HUES48 (cell line): ENCODE measurements around the gene NIPSNAP3A.

Experiments used
- H3K27ac ChIP-seq: one replicate; pipeline ENCODE4 v1.7.0; 2013; ENCODE audit warnings: low read depth, low read length, inconsistent platforms
- H3K27me3 ChIP-seq: 2 replicates; pipeline ENCODE4 v1.6.1; 2013; ENCODE audit warnings: mild to moderate bottlenecking, low read length; ENCODE audit not compliant: control insufficient read depth, insufficient read depth
- H3K36me3 ChIP-seq: 2 replicates; pipeline ENCODE4 v1.6.1; 2013; ENCODE audit warnings: low read length; ENCODE audit not compliant: control insufficient read depth, insufficient read depth
- H3K4me1 ChIP-seq: 2 replicates; pipeline ENCODE4 v1.6.1; 2013; ENCODE audit warnings: mild to moderate bottlenecking, low read length; ENCODE audit not compliant: control insufficient read depth, insufficient read depth
- H3K4me3 ChIP-seq: 2 replicates; pipeline ENCODE4 v1.5.1; 2013; ENCODE audit warnings: mild to moderate bottlenecking, low read depth, low read length
- H3K9ac ChIP-seq: 2 replicates; pipeline ENCODE4 v1.6.1; 2013; ENCODE audit warnings: mild to moderate bottlenecking, low read depth, low read length, moderate library complexity
- H3K9me3 ChIP-seq: 2 replicates; pipeline ENCODE4 v1.6.1; 2013; ENCODE audit warnings: low read length; ENCODE audit not compliant: control insufficient read depth, insufficient read depth

The NIPSNAP3A gene

DNA sequence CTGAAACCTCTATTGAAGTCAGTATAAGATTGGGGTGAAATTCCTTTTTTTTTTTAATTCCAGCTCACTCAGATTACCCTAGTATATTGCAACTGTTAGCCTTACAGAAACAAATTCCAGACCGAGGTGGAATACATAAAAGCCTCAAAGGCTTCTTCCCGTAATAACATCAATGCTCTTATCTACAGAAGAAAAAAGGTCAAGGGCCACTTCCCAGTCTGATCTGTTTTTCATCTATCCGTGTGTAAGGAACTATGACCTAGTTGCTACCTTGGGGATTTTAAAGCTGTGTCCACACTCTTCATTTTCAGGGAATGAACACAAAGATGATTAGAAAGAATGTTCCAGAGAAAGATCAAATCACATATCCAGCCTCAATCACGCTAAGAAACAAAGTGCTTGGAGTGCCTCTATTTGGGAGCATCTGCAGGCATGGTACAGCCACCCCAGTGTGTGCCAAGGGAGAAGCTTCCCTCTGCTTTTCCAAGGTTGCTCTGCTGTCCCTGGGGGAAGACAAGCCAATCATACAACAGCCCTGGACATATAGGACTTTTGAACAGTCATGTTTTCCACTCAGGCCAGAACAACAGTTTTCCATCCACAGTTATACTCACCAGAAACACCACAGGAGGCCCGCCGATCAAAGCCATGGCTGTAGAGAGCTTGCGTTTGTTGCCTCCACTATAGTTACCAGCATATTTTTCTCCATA lies 40.0 kb downstream of the NIPSNAP3A start:
- H3K36me3 ChIP-seq, result peaks cover 71% of the 10 kb centered on the region
- H3K27me3 ChIP-seq, result no peaks in the 10 kb centered on the region
- H3K27ac ChIP-seq, result no peak overlapping the region

DNA sequence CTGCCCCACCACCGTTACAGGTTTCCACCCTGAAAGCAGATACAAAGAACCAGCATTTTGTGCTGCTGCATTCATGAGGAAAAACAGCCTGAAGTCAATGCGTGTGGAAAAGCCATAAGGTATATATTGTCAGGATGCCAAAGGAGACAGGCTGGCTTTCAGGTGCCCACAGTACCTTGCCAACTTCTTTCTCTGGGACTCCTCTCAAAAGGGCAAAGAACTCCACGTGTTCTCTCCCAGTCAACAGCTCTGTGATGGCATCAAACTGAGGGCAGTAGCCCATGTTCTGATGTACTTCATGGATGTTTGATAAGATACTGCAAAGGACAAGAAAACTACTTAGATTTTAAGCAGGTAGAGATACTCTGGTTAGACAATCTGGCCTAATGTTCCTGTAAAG lies 40.8 kb downstream of the NIPSNAP3A start:
- no peaks in the 10 kb centered on the region for H3K9me3 ChIP-seq

More for the DNA sequence above, 40.0 kb downstream of the NIPSNAP3A start:
- Histone ChIP-seq H3K4me1 (no peaks in the 10 kb centered on the region), H3K4me3 (no peak overlapping the region), H3K9me3 (no peaks in the 10 kb centered on the region), H3K9ac (no peak overlapping the region)

DNA sequence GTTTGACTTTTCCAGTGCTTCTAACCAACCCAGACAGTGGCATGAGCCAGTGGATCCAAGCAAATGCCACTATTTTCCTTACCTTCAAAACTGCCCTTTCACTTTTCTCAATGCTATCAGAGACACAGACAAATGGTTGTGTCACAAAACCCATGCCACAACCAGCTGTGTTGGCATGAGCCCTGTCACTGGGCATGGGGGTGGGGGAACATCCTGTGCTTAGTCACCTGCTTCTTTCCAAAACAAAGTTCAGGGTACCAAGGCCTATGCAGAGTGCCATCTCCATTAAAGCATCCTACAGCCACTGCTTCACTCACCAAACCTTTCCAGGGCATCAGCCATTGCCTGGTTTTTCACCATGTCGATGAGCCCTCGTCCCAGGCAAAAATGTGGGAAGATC lies 46.6 kb downstream of the NIPSNAP3A start:
- H3K27me3 ChIP-seq, result no peaks in the 10 kb centered on the region
- no peaks in the 10 kb centered on the region for H3K4me1 ChIP-seq
- no peak overlapping the region for H3K27ac ChIP-seq
- H3K4me3 ChIP-seq, result no peak overlapping the region
- no peaks in the 10 kb centered on the region for H3K9me3 ChIP-seq
- H3K9ac ChIP-seq, result no peak overlapping the region
- H3K36me3 ChIP-seq, result peaks cover 70% of the 10 kb centered on the region

More for the DNA sequence above, 40.8 kb downstream of the NIPSNAP3A start:
- Histone ChIP-seq H3K27me3 (no peaks in the 10 kb centered on the region), H3K27ac (no peak overlapping the region), H3K4me1 (no peaks in the 10 kb centered on the region), H3K4me3 (no peak overlapping the region), H3K9ac (no peak overlapping the region), H3K36me3 (peaks cover 76% of the 10 kb centered on the region)

DNA sequence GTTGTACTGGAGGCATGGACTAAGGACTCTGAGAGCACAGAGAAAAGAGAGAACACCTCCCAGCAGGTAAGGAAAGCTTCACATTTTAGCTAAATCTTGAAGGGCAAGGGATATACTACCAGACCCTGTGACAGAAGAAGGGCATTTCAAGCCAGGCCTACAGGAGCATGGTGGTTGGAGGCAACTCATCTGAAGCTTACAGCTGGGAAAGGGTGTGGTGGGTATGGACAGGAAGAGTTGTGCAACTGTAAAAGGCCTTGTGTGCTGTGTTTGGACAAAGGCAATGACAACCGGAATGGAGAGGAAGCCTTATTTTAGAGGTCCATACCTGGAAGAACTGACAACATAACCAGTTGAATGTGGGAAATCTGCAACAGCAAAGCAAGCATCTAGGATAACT lies 47.6 kb downstream of the NIPSNAP3A start:
- Histone ChIP-seq H3K9ac (no peak overlapping the region), H3K4me1 (no peaks in the 10 kb centered on the region), H3K9me3 (no peaks in the 10 kb centered on the region), H3K27ac (no peak overlapping the region), H3K4me3 (no peak overlapping the region), H3K36me3 (peaks cover 70% of the 10 kb centered on the region), H3K27me3 (no peaks in the 10 kb centered on the region)

DNA sequence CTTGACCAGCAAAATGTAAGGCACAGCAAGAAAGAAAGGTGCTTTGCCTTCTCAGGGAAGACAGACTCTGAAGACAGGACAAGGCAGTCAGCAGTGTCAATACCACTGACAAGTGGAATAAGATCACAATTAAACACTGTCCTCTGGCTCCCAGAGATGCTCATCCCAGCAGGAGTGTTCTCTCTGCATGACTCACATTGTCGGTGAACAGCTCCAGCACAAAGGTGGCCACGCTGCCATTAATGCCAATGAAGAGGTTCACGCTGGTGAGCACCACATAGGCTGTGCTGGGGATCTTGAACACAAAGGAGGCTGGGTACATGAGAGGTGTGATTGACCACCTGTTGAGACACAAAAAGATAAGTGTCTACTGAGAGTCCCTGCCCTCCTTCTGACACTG lies 48.4 kb downstream of the NIPSNAP3A start:
- Histone ChIP-seq H3K4me3 (no peak overlapping the region), H3K9me3 (no peaks in the 10 kb centered on the region), H3K27ac (no peak overlapping the region), H3K36me3 (peaks cover 69% of the 10 kb centered on the region), H3K9ac (no peak overlapping the region), H3K27me3 (no peaks in the 10 kb centered on the region), H3K4me1 (no peaks in the 10 kb centered on the region)

DNA sequence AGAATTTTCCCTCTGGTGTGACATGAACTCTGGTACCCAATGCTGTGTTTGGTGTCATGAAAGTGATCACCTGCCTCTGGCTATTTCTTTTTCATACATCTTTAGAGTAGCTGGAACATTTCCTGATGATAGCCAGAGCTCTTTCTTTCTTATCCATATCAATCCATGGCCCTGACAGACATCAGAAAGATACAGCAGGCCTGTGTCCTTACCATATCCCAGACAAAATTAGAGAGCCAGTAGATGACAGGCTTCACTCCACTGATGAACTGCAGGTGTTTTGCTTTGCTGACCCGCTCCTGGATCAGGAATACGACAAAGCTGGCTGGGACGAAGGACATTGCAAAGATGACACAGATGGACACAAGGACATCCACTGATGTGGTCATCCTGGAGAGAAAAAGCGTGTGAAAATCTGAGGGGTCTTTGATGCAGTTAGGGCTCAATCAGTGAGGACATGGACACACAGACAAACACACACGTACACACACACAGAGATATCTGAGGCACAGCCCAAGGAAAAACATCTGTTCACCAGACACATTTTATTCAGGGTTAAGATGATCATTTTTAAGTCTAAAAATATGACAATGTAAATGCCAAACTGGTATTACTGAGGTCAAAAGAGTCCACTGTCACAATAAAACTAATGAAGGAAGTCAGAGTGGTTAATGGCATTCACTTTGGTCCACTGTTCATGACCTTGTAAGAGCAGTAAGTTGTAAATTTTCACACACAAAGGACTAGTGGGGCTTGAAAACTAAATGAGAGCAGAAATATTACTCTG lies 50.9 kb downstream of the NIPSNAP3A start:
- H3K27me3 ChIP-seq, result no peaks in the 10 kb centered on the region
- no peak overlapping the region for H3K9ac ChIP-seq
- no peaks in the 10 kb centered on the region for H3K9me3 ChIP-seq
- no peak overlapping the region for H3K4me3 ChIP-seq
- H3K4me1 ChIP-seq, result no peaks in the 10 kb centered on the region
- peaks cover 62% of the 10 kb centered on the region for H3K36me3 ChIP-seq
- no peak overlapping the region for H3K27ac ChIP-seq

DNA sequence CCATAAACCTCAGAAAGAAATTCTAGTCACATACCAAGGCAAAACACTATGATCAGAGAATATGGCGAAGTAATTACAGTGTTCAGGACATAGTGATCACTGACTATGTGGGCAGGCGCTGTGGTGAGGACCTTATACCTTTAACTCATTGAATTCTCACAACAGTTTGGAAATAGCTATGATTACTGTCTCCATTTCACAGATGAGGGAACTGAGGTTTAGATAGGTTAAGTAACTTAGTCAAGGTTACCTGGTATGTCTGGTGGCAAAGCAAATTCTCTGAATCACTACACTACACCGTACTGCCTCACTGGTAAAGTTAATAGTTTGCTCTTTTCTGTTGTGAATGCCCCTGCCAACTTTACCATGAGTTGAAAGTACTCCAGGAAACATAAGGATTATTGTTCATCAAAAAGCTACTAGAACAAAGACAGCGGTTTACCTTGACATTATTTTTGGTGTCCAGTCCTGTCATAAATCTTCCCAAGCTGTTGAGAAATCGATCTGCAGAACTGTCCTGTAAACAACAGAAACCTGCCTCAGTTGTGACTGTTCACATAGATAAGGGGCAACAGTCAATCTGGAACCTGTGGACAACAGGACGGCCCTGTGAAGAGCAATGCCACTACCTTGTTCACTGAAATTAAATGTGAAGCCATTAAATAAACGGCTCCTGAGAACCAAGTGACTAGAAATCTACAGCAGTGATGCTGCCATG lies 52.7 kb downstream of the NIPSNAP3A start:
- H3K27me3 ChIP-seq, result no peaks in the 10 kb centered on the region
- no peaks in the 10 kb centered on the region for H3K4me1 ChIP-seq
- no peak overlapping the region for H3K27ac ChIP-seq
- H3K4me3 ChIP-seq, result no peak overlapping the region
- H3K36me3 ChIP-seq, result peaks cover 64% of the 10 kb centered on the region
- no peak overlapping the region for H3K9ac ChIP-seq
- H3K9me3 ChIP-seq, result no peaks in the 10 kb centered on the region

DNA sequence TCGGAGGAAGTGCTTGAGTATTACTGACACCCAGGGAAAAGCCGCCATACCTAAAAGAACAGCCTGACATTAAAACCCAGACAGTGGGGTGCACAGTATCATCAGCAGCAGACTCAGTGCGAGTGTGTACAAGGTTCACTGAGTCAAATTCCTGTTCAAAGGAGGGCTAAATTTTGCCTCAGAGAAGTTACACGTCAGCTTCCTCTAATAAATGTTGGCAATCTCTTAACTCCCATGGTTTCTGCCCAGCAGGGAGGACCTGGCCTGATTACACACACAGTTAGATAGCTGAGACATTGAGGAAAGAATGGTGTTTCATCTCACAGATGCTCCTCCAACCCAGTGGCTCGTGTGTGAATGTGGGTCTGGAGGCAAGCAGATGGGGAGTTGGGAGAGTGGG lies 54.6 kb downstream of the NIPSNAP3A start:
- no peaks in the 10 kb centered on the region for H3K4me1 ChIP-seq
- no peaks in the 10 kb centered on the region for H3K27me3 ChIP-seq
- H3K36me3 ChIP-seq, result peaks cover 54% of the 10 kb centered on the region
- no peaks in the 10 kb centered on the region for H3K9me3 ChIP-seq
- H3K4me3 ChIP-seq, result no peak overlapping the region
- H3K9ac ChIP-seq, result no peak overlapping the region
- no peak overlapping the region for H3K27ac ChIP-seq

DNA sequence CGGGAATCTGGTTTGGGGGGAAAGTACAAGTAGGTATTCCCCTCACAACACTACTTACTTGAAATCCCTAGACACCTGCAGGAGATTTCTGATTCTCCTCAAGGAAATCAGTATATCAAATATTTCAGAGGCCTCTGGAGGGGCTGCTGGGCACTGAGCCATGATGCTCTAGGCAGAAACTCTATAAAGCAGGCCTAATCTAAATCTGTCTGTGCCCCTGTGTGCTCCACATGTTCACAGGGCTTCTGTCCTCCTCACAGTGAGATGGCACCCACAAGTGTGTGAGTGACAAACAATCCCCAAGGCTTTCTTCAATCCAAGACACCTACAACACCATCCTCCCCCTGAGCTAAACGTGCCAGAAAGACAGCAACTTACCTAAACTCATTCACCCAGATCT lies 55.4 kb downstream of the NIPSNAP3A start:
- Histone ChIP-seq H3K4me3 (no peak overlapping the region), H3K27me3 (no peaks in the 10 kb centered on the region), H3K27ac (no peak overlapping the region), H3K9me3 (no peaks in the 10 kb centered on the region), H3K36me3 (peaks cover 46% of the 10 kb centered on the region), H3K9ac (no peak overlapping the region), H3K4me1 (no peaks in the 10 kb centered on the region)

DNA sequence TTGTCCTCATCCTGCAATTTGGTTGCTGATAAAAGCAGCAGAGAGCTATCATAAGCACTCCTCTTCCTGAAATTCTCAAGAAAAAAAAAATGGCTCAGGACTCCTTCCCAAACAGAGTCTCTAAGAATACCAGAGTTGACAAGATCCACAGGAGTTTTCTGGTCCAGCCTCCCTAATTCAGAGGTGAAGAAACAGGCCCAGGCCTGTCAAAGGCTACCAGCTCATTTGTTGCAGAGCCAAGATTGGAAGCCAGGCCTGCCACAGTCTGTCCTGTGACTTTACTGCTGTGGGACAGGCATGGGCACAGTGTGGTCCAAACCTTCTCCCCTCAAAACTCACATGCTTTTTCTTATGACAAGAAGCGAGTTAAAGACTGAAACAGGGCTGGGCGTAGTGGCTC lies 58.0 kb downstream of the NIPSNAP3A start:
- Histone ChIP-seq H3K36me3 (peaks cover 38% of the 10 kb centered on the region), H3K9me3 (no peaks in the 10 kb centered on the region), H3K4me1 (no peaks in the 10 kb centered on the region), H3K27me3 (no peaks in the 10 kb centered on the region), H3K4me3 (no peak overlapping the region), H3K27ac (no peak overlapping the region), H3K9ac (no peak overlapping the region)
